ENCODE data around the gene SLC6A8.
A peak's percentile ranks its signal among the peaks of the same experiment; 100 is the strongest.
"Not testable (repeated sequence)": the region's sequence is repeated elsewhere in the genome, so short reads cannot be mapped to it uniquely, and the experiment has no call there.

SLC6A8 gene

GRCh38 chrX:153733651-153734240 lies 46.0 kb downstream of the SLC6A8 start:
- no peak for DNase-seq

GRCh38 chrX:153734871-153735270 lies 47.1 kb downstream of the SLC6A8 start:
- no peak for DNase-seq

GRCh38 chrX:153735274-153735673 lies 47.5 kb downstream of the SLC6A8 start:
- DNase-seq, result peak; percentile 3

GRCh38 chrX:153736071-153736820 lies 48.5 kb downstream of the SLC6A8 start:
- no peak for DNase-seq

- DNase-seq, result no peak
Measured at GRCh38 chrX:153736871-153737441, 49.2 kb downstream of the SLC6A8 start.

GRCh38 chrX:153738056-153738605 lies 50.4 kb downstream of the SLC6A8 start:
- DNase-seq, result no peak

GRCh38 chrX:153739754-153740486 lies 52.2 kb downstream of the SLC6A8 start:
- no peak for DNase-seq

GRCh38 chrX:153740631-153741222 lies 53.0 kb downstream of the SLC6A8 start:
- no peak for DNase-seq

- DNase-seq, result no peak
Measured at GRCh38 chrX:153741446-153741845, 53.7 kb downstream of the SLC6A8 start.

GRCh38 chrX:153742111-153742510 lies 54.4 kb downstream of the SLC6A8 start:
- not testable (repeated sequence) for DNase-seq

GRCh38 chrX:153742796-153743467 lies 55.2 kb downstream of the SLC6A8 start:
- DNase-seq, result not testable (repeated sequence)

GRCh38 chrX:153743468-153744209 lies 55.9 kb downstream of the SLC6A8 start:
- not testable (repeated sequence) for DNase-seq

- DNase-seq, result no peak
Measured at GRCh38 chrX:153744210-153745066, 56.7 kb downstream of the SLC6A8 start.

GRCh38 chrX:153745067-153745433 lies 57.3 kb downstream of the SLC6A8 start:
- not testable (repeated sequence) for DNase-seq

All from OCI-M1 (cell line).